H1 (cell line): ENCODE results near the gene DMGDH. TPM values are rescaled to one million over a fixed set of nuclear protein-coding genes. Genes with fewer than 3 reads are reported as not detected.

Experiments
- CTCF ChIA-PET: fragments of 300-600 bp; sonication (Branson Sonifier 250); formaldehyde crosslinking; loops from one replicate; lab custom pipeline; 2021; ENCODE audit not compliant: partially characterized antibody; lab: Charles Lee
- POLR2A ChIA-PET: fragments of 300-600 bp; sonication (Branson Sonifier 250); formaldehyde crosslinking; loops from one replicate; lab custom pipeline; 2021; ENCODE audit warnings: inconsistent platforms; ENCODE audit not compliant: partially characterized antibody; lab: Charles Lee
- DNase-seq, 2 experiments: peaks; one replicate each; pipeline versions ENCODE4 v3.0.0 to v3.0.0-alpha.2; 2010 to 2022; ENCODE audit warnings: low spot score in 2 of 2, low read depth in 1 of 2, mixed read lengths in 1 of 2
- FAIRE-seq: peaks from 2 replicates; lab custom pipeline; 2011; peaks lifted over from hg19 to GRCh38; lab: Jason Lieb, UNC
- H2AFZ ChIP-seq: 2 replicates; pipeline ENCODE4 v1.8.1; 2012; ENCODE audit warnings: low read length, inconsistent platforms
- H2AK5ac ChIP-seq: 2 replicates; pipeline ENCODE4 v1.6.1; 2013; ENCODE audit warnings: low read depth, low read length
- H2BK120ac ChIP-seq: replicated peaks from 2 replicates; pipeline ENCODE3; 2013; ENCODE audit warnings: low read depth, low read length, inconsistent platforms
- H2BK12ac ChIP-seq: 2 replicates; pipeline ENCODE4 v1.6.1; 2013; ENCODE audit warnings: low read depth, low read length
- H2BK15ac ChIP-seq: 2 replicates; pipeline ENCODE4 v1.6.1; 2013; ENCODE audit warnings: low read length
- H2BK20ac ChIP-seq: 2 replicates; pipeline ENCODE4 v1.6.1; 2013; ENCODE audit warnings: low read length
- H2BK5ac ChIP-seq: 2 replicates; pipeline ENCODE4 v1.6.1; 2013; ENCODE audit warnings: low read depth, low read length
- H3K14ac ChIP-seq: 2 replicates; pipeline ENCODE4 v1.6.1; 2013; ENCODE audit warnings: inconsistent platforms; ENCODE audit not compliant: insufficient read length
- H3K18ac ChIP-seq: 2 replicates; pipeline ENCODE4 v1.6.1; 2013; ENCODE audit warnings: low read length; ENCODE audit errors: extremely low read depth
- H3K23ac ChIP-seq: 2 replicates; pipeline ENCODE4 v1.6.1; 2013; ENCODE audit warnings: inconsistent platforms; ENCODE audit not compliant: insufficient read length
- H3K23me2 ChIP-seq: 2 replicates; pipeline ENCODE4 v1.6.1; 2013; ENCODE audit warnings: low read depth, low read length
- H3K27ac ChIP-seq: 2 replicates; pipeline ENCODE4 v1.6.1; 2011; ENCODE audit warnings: low read depth, low read length, inconsistent platforms
- H3K27me3 ChIP-seq, 4 experiments: replicated peaks in 1 of 4; 1 replicate in 1 of 4; 2 replicates in 3 of 4; pipeline versions ENCODE4 v1.6.1 to v1.8.1; 2011 to 2013; ENCODE audit warnings: low read length in 3 of 4, mild to moderate bottlenecking in 3 of 4, inconsistent platforms in 2 of 4, mixed read lengths in 2 of 4, moderate library complexity in 1 of 4; ENCODE audit not compliant: control insufficient read depth in 3 of 4, insufficient read depth in 3 of 4; ENCODE audit errors: extremely low read depth in 1 of 4
- H3K36me3 ChIP-seq, 4 experiments: 2 replicates each; pipeline versions ENCODE4 v1.6.1 to v1.8.1; 2011 to 2013; ENCODE audit warnings: mild to moderate bottlenecking in 4 of 4, low read length in 3 of 4, moderate library complexity in 2 of 4, control low read depth in 1 of 4, inconsistent platforms in 1 of 4; ENCODE audit not compliant: insufficient read depth in 4 of 4, control insufficient read depth in 2 of 4
- H3K4ac ChIP-seq: replicated peaks from 2 replicates; pipeline ENCODE3; 2013; ENCODE audit warnings: low read length, low read depth, mixed read lengths, inconsistent platforms; ENCODE audit not compliant: insufficient read length
- H3K4me1 ChIP-seq, 4 experiments: replicated peaks in 1 of 4; 1 replicate in 1 of 4; 2 replicates in 3 of 4; pipeline versions ENCODE4 v1.6.1 to v1.8.1; 2011 to 2013; ENCODE audit warnings: low read length in 3 of 4, inconsistent platforms in 2 of 4, mixed read lengths in 1 of 4; ENCODE audit not compliant: insufficient read depth in 4 of 4, control insufficient read depth in 3 of 4
- H3K4me2 ChIP-seq, 2 experiments: 2 replicates each; pipeline versions ENCODE4 v1.6.1 to v1.8.1; 2011 to 2013; ENCODE audit warnings: low read depth in 2 of 2, low read length in 2 of 2, control low read depth in 1 of 2, inconsistent platforms in 1 of 2, mild to moderate bottlenecking in 1 of 2; ENCODE audit not compliant: insufficient read depth in 1 of 2
- H3K4me3 ChIP-seq, 4 experiments: fragments of 200-600, 300-600 bp in 1 of 4; sonication (generic), shearing (Covaris generic), sonication (Bioruptor Twin) in 1 of 4; 2 replicates each; pipeline versions ENCODE4 v1.5.1 to v1.8.1; 2011 to 2016; ENCODE audit warnings: low read length in 4 of 4, low read depth in 3 of 4, control low read depth in 2 of 4, inconsistent platforms in 2 of 4, mild to moderate bottlenecking in 2 of 4, mixed read lengths in 1 of 4, moderate library complexity in 1 of 4; ENCODE audit not compliant: insufficient read depth in 2 of 4; ENCODE audit errors: extremely low read depth in 1 of 4
- H3K56ac ChIP-seq: replicated peaks from 2 replicates; pipeline ENCODE3; 2013; ENCODE audit warnings: low read depth, mild to moderate bottlenecking, mixed read lengths, low read length, inconsistent platforms; ENCODE audit not compliant: insufficient read length
- H3K79me1 ChIP-seq: 2 replicates; pipeline ENCODE4 v1.6.1; 2013; ENCODE audit warnings: low read depth, low read length, control low read depth
- H3K79me2 ChIP-seq, 2 experiments: 2 replicates each; pipeline versions ENCODE4 v1.6.1 to v1.8.1; 2012 to 2013; ENCODE audit warnings: low read length in 2 of 2, mild to moderate bottlenecking in 2 of 2, inconsistent platforms in 1 of 2; ENCODE audit not compliant: insufficient read depth in 2 of 2, control insufficient read depth in 1 of 2
- H3K9ac ChIP-seq, 4 experiments: replicated peaks in 1 of 4; 1 replicate in 1 of 4; 2 replicates in 3 of 4; pipeline versions ENCODE4 v1.6.1 to v1.8.1; 2011 to 2013; ENCODE audit warnings: low read depth in 3 of 4, low read length in 3 of 4, control low read depth in 2 of 4, mild to moderate bottlenecking in 2 of 4, moderate library complexity in 2 of 4, inconsistent platforms in 1 of 4; ENCODE audit errors: extremely low read depth in 1 of 4
- H3K9me3 ChIP-seq, 2 experiments: 2 replicates each; pipeline versions ENCODE4 v1.6.1 to v1.8.1; 2012 to 2013; ENCODE audit warnings: mild to moderate bottlenecking in 2 of 2, moderate library complexity in 2 of 2, control low read depth in 1 of 2, inconsistent platforms in 1 of 2, low read depth in 1 of 2, low read length in 1 of 2, mixed read lengths in 1 of 2; ENCODE audit not compliant: insufficient read depth in 2 of 2
- H4K20me1 ChIP-seq, 2 experiments: replicated peaks in 1 of 2; 2 replicates each; pipeline versions ENCODE3 to v1.8.1; 2011 to 2013; ENCODE audit warnings: inconsistent platforms in 2 of 2, low read length in 2 of 2, mild to moderate bottlenecking in 1 of 2; ENCODE audit not compliant: insufficient read depth in 2 of 2, control insufficient read depth in 1 of 2
- H4K5ac ChIP-seq: 2 replicates; pipeline ENCODE4 v1.6.1; 2013; ENCODE audit warnings: low read length, low read depth, mixed read lengths, inconsistent platforms; ENCODE audit not compliant: insufficient read length
- H4K8ac ChIP-seq: 2 replicates; pipeline ENCODE4 v1.8.0; 2013; ENCODE audit warnings: mild to moderate bottlenecking, moderate library complexity, low read length, inconsistent platforms; ENCODE audit not compliant: insufficient read depth; ENCODE audit errors: extremely low read depth
- H4K91ac ChIP-seq: replicated peaks from 2 replicates; pipeline ENCODE3; 2013; ENCODE audit warnings: low read length, mixed read lengths, inconsistent platforms; ENCODE audit not compliant: insufficient read length
- EP300 ChIP-seq, 2 experiments: IDR thresholded peaks; 1 replicate in 1 of 2; 2 replicates in 1 of 2; pipeline ENCODE4 v1.6.1; 2011 to 2012; ENCODE audit warnings: low read depth in 2 of 2, low read length in 2 of 2, mild to moderate bottlenecking in 2 of 2, borderline replicate concordance in 1 of 2, inconsistent platforms in 1 of 2, moderate library complexity in 1 of 2
- EZH2 ChIP-seq: fragments of 200-600 bp; sonication (generic); IDR thresholded peaks from 2 replicates; pipeline ENCODE4 v1.7.1; 2012; ENCODE audit warnings: low read depth, mild to moderate bottlenecking, moderate library complexity, low read length, inconsistent platforms; ENCODE audit not compliant: severe bottlenecking
- KDM5A ChIP-seq: fragments of 200-600 bp; IDR thresholded peaks from 2 replicates; pipeline ENCODE4 v1.7.1; 2012; ENCODE audit warnings: mild to moderate bottlenecking, low read length, inconsistent platforms, mixed read lengths
- MAFK ChIP-seq: IDR thresholded peaks from 2 replicates; pipeline ENCODE4 v1.6.1; 2012; ENCODE audit warnings: low read depth, mild to moderate bottlenecking, improper control_type of control experiment, low read length
- RFX5 ChIP-seq: IDR thresholded peaks from 2 replicates; pipeline ENCODE4 v1.6.1; 2011; ENCODE audit warnings: low read depth, low read length, improper control_type of control experiment, borderline replicate concordance
- RXRA ChIP-seq: IDR thresholded peaks from 2 replicates; pipeline ENCODE4 v1.6.1; 2011; ENCODE audit warnings: low read depth, mild to moderate bottlenecking, low read length, moderate library complexity; ENCODE audit not compliant: insufficient read depth
- SIN3A ChIP-seq, 2 experiments: IDR thresholded peaks in 1 of 2; conservative IDR thresholded peaks in 1 of 2; 2 replicates each; pipeline ENCODE4 v1.6.1; 2011 to 2012; ENCODE audit warnings: low read length in 2 of 2, improper control_type of control experiment in 1 of 2, low read depth in 1 of 2, mild to moderate bottlenecking in 1 of 2
- SP2 ChIP-seq: IDR thresholded peaks from 2 replicates; pipeline ENCODE4 v1.6.1; 2012; ENCODE audit warnings: mild to moderate bottlenecking, low read length, inconsistent platforms
- YY1 ChIP-seq: IDR thresholded peaks from 2 replicates; pipeline ENCODE4 v1.6.1; 2011; ENCODE audit warnings: low read depth, mild to moderate bottlenecking, low read length
- WGBS, 2 experiments: shearing (Covaris generic) in 1 of 2; methylation state at CpG; one replicate each; pipeline versions ENCODE4 v1.1.6 to v1.1.7; 2013 to 2015; ENCODE audit warnings: low lambda C conversion rate in 2 of 2, mixed read lengths in 2 of 2, inconsistent platforms in 1 of 2, low coverage in 1 of 2, missing lambda C conversion rate in 1 of 2; ENCODE audit not compliant: insufficient replicate concordance in 2 of 2, insufficient coverage in 1 of 2, insufficient read length in 1 of 2; ENCODE audit errors: extremely low coverage in 1 of 2, missing lambda C conversion rate in 1 of 2; 5-methylcytosine and 5-hydroxymethylcytosine counted together
- polyA plus RNA-seq, 7 experiments: library from polyadenylated mRNA; depleted of rRNA in 3 of 7; stranded (reverse) in 5 of 7; unstranded in 2 of 7; fragments of >200 nt in 5 of 7; fragments of 200-250 nt in 2 of 7; gene quantifications; 1 replicate in 5 of 7; 2 replicates in 1 of 7; 4 replicates in 1 of 7; pipeline versions ENCODE4 v1.2.1 to v1.2.3, GENCODE V29; 2011 to 2013; ENCODE audit warnings: missing spikeins in 2 of 7, mixed read lengths in 2 of 7
- total RNA-seq: library from RNA; stranded (reverse); fragmentation: NEBNext Ultra II Directional; extraction: Animal tissue kit (Norgen Biotek cat#: 25700); gene quantifications from 2 replicates; pipeline ENCODE4 v1.2.1, GENCODE V29; 2021
- TF ChIP-seq, protein P1 (sequence below): IDR thresholded peaks from 2 replicates; pipeline ENCODE4 v1.6.1; 2011; ENCODE audit warnings: low read depth, mild to moderate bottlenecking, low read length; ENCODE audit not compliant: insufficient read depth

DMGDH gene
- total and polyA plus RNA-seq, 2 of the 8 experiments (the other 6 are each of a cell fraction or from before 2014, with no cell fraction given) = 0.15 TPM; not detected in 1

DNA sequence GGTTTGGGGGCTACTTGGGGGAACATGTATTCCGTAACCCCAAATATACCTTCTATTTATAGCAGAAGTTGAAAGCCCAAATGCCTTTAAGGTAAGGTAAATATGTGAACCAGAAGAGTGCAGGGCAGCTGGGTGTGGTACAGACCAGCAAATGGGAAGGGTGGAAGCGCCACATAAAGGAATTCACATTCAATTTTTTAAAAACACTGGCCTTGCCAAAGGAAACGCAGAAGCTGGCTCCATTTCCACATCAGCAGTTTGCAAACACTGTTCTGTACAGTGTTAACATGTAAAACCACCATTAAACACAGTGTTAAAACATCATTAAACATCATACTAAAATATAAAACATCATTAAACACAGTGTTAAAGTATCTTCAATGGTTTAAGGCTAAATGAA is 38.6 kb upstream of the DMGDH start:
- H3K4me1 ChIP-seq = no peaks in the 10 kb centered on the region
- peaks cover 0 to 3% of the 10 kb centered on the region in 2 experiments for H4K20me1 ChIP-seq
- H3K56ac ChIP-seq = no peak overlapping the region
- H3K9ac ChIP-seq = no peak overlapping the region
- peaks cover 11% of the 10 kb centered on the region; the same call in 1 of the 2 replicates for H3K23me2 ChIP-seq
- no peak overlapping the region for H4K5ac ChIP-seq
- no peak overlapping the region for H3K4me2 ChIP-seq
- no peaks in the 10 kb centered on the region for H3K79me2 ChIP-seq
- no peak for DNase-seq
- no peak overlapping the region for H2AK5ac ChIP-seq
- no peak overlapping the region for H2AFZ ChIP-seq
- no peaks in the 10 kb centered on the region for H3K36me3 ChIP-seq
- ChIA-PET CTCF (interaction anchor here (1.9 to 7.0 kb wide), 5 partner anchors 25 to 208 kb away, joined by 5 to 49 read pairs (median 20); no protein-coding TSS in a partner anchor), POLR2A (no interaction called here)
- H3K14ac ChIP-seq = no peak overlapping the region
- H2BK5ac ChIP-seq = no peak overlapping the region
- no peak overlapping the region for H2BK15ac ChIP-seq
- H2BK20ac ChIP-seq = no peak overlapping the region
- no peak overlapping the region for H4K8ac ChIP-seq
- H3K4ac ChIP-seq = no peak overlapping the region
- no peak overlapping the region for H3K23ac ChIP-seq
- no peaks in the 10 kb centered on the region for H3K79me1 ChIP-seq
- no peaks in the 10 kb centered on the region for H3K9me3 ChIP-seq
- no peak overlapping the region for H4K91ac ChIP-seq
- H3K18ac ChIP-seq = no peak overlapping the region
- FAIRE-seq = no peak
- 87% methylated on average over 3 of the region's 3 CpGs; no CpG with 5 or more reads in 1 of the 2 experiments for WGBS, 2 experiments
- H3K27ac ChIP-seq = no peak overlapping the region
- no peak overlapping the region for H2BK120ac ChIP-seq
- H3K4me3 ChIP-seq = no peak overlapping the region
- H2BK12ac ChIP-seq = no peak overlapping the region
- peaks cover 15 to 23% (median 21%) of the 10 kb centered on the region in 4 experiments for H3K27me3 ChIP-seq
- TF ChIP-seq SIN3A (conservative IDR thresholded peaks at IDR 0.05 in 1 of 2, IDR thresholded peaks at IDR 0.05 in 1 of 2; ENCODE audit: low read depth in 1 of 2, low read length in 2 of 2) = no peak
- TF ChIP-seq RXRA = no peak
- TF ChIP-seq, protein P1, sequence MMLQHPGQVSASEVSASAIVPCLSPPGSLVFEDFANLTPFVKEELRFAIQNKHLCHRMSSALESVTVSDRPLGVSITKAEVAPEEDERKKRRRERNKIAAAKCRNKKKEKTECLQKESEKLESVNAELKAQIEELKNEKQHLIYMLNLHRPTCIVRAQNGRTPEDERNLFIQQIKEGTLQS = no peak
- TF ChIP-seq EP300 (IDR thresholded peaks at IDR 0.05; ENCODE audit: borderline replicate concordance in 1 of 2, low read depth in 2 of 2, low read length in 2 of 2) = no peak
- no peak for TF ChIP-seq KDM5A
- TF ChIP-seq SP2 = no peak
- no peak for TF ChIP-seq MAFK
- no peak for TF ChIP-seq RFX5
- TF ChIP-seq YY1 = no peak
- TF ChIP-seq EZH2 = no peak
